Mucosa of rectum (tissue), 2 donors: ENCODE measurements around the gene NOL7.
A peak's percentile ranks its signal among the peaks of the same experiment; 100 is the strongest.

ENCODE experiments used
- H3K27ac ChIP-seq, 2 donors: one replicate each; pipeline ENCODE4 v1.7.0; 2013; ENCODE audit warnings: inconsistent platforms in 2 of 2, low read depth in 2 of 2, low read length in 2 of 2
- H3K27me3 ChIP-seq, 2 donors: one replicate each; pipeline ENCODE4 v1.7.0; 2013; ENCODE audit warnings: low read length in 2 of 2; ENCODE audit not compliant: control insufficient read depth in 2 of 2, insufficient read depth in 2 of 2
- H3K36me3 ChIP-seq, 2 donors: one replicate each; pipeline ENCODE4 v1.7.0; 2013; ENCODE audit warnings: low read length in 2 of 2; ENCODE audit not compliant: control insufficient read depth in 2 of 2, insufficient read depth in 2 of 2
- H3K4me1 ChIP-seq, 2 donors: one replicate each; pipeline ENCODE4 v1.7.0; 2013; ENCODE audit warnings: low read length in 2 of 2, mild to moderate bottlenecking in 1 of 2; ENCODE audit not compliant: control insufficient read depth in 2 of 2, insufficient read depth in 2 of 2
- H3K4me3 ChIP-seq, 2 donors: one replicate each; pipeline ENCODE4 v1.7.0; 2013; ENCODE audit warnings: low read length in 2 of 2
- H3K9ac ChIP-seq, 2 donors: one replicate each; pipeline ENCODE4 v1.7.0; 2013; ENCODE audit warnings: low read length in 2 of 2, low read depth in 1 of 2, mild to moderate bottlenecking in 1 of 2
- H3K9me3 ChIP-seq, 2 donors: one replicate each; pipeline ENCODE4 v1.7.0; 2013; ENCODE audit warnings: low read length in 2 of 2; ENCODE audit not compliant: control insufficient read depth in 2 of 2
- donor health status: healthy.
- donor health status: Normal muscosa, but diverticular disease.

NOL7 gene

GRCh38 chr6:13614926-13615791 lies at the start of gene NOL7:
Gene NOL7, plus strand, starts transcription at chr6:13615335. Its CDS starts 24 bp downstream, at chr6:13615359.
- Histone ChIP-seq H3K9me3 (no peaks in the 10 kb centered on the region), H3K36me3 (peaks cover 23 to 24% of the 10 kb centered on the region in 2 donors), H3K27ac (peak within 1 kb of the TSS; percentile 82 to 89), H3K4me1 (peaks cover 14 to 16% of the 10 kb centered on the region in 2 donors), H3K27me3 (no peaks in the 10 kb centered on the region), H3K4me3 (peak within 1 kb of the TSS; percentile 99), H3K9ac (peak within 1 kb of the TSS; percentile 85 to 94)

- H3K36me3 ChIP-seq, result no peaks in the 10 kb centered on the region
- no peak overlapping the region for H3K9ac ChIP-seq
- H3K27me3 ChIP-seq, result no peaks in the 10 kb centered on the region
- H3K4me3 ChIP-seq, result no peak overlapping the region
- H3K27ac ChIP-seq, result no peak overlapping the region
- H3K4me1 ChIP-seq, result no peaks in the 10 kb centered on the region
- H3K9me3 ChIP-seq, result no peaks in the 10 kb centered on the region
These were observed 49.2 kb upstream of the NOL7 start for GRCh38 chr6:13565921-13566320.

- no peaks in the 10 kb centered on the region for H3K9me3 ChIP-seq
- no peak overlapping the region for H3K4me3 ChIP-seq
- no peaks in the 10 kb centered on the region for H3K36me3 ChIP-seq
- H3K4me1 ChIP-seq, result no peaks in the 10 kb centered on the region
- no peaks in the 10 kb centered on the region for H3K27me3 ChIP-seq
- no peak overlapping the region for H3K27ac ChIP-seq
- H3K9ac ChIP-seq, result no peak overlapping the region
These were observed 48.6 kb upstream of the NOL7 start for GRCh38 chr6:13566500-13566899.

GRCh38 chr6:13568970-13569369 lies 46.2 kb upstream of the NOL7 start:
- no peaks in the 10 kb centered on the region for H3K9me3 ChIP-seq
- no peak overlapping the region for H3K9ac ChIP-seq
- peaks cover 7 to 8% of the 10 kb centered on the region in 2 donors for H3K4me1 ChIP-seq
- no peak overlapping the region for H3K4me3 ChIP-seq
- no peak overlapping the region for H3K27ac ChIP-seq
- no peaks in the 10 kb centered on the region for H3K36me3 ChIP-seq
- H3K27me3 ChIP-seq, result no peaks in the 10 kb centered on the region

GRCh38 chr6:13572240-13572639 lies 42.9 kb upstream of the NOL7 start:
- no peaks in the 10 kb centered on the region for H3K9me3 ChIP-seq
- no peaks in the 10 kb centered on the region for H3K36me3 ChIP-seq
- H3K9ac ChIP-seq, result no peak overlapping the region
- no peak overlapping the region for H3K4me3 ChIP-seq
- H3K4me1 ChIP-seq, result peaks cover 10 to 15% of the 10 kb centered on the region in 2 donors
- H3K27me3 ChIP-seq, result no peaks in the 10 kb centered on the region
- H3K27ac ChIP-seq, result no peak overlapping the region

- Histone ChIP-seq H3K4me3 (peak overlapping the region; percentile 81 to 91), H3K27ac (peak overlapping the region; percentile 99 to 100)
These were observed 42.0 kb upstream of the NOL7 start for GRCh38 chr6:13572951-13573654.

GRCh38 chr6:13573669-13574110 lies 41.4 kb upstream of the NOL7 start:
- H3K4me1 ChIP-seq, result peaks cover 10 to 15% of the 10 kb centered on the region in 2 donors
- H3K9me3 ChIP-seq, result no peaks in the 10 kb centered on the region
- H3K27me3 ChIP-seq, result no peaks in the 10 kb centered on the region
- peak overlapping the region; percentile 99 to 100 for H3K27ac ChIP-seq
- peak overlapping the region; percentile 81 to 91 for H3K4me3 ChIP-seq
- no peaks in the 10 kb centered on the region for H3K36me3 ChIP-seq
- peak overlapping the region; percentile 90 to 99 for H3K9ac ChIP-seq

More at GRCh38 chr6:13572951-13573654, 42.0 kb upstream of the NOL7 start:
- Histone ChIP-seq H3K9ac (peak overlapping the region; percentile 90 to 99), H3K27me3 (no peaks in the 10 kb centered on the region), H3K4me1 (peaks cover 10 to 15% of the 10 kb centered on the region in 2 donors), H3K9me3 (no peaks in the 10 kb centered on the region), H3K36me3 (no peaks in the 10 kb centered on the region)

GRCh38 chr6:13574149-13574570 lies 41.0 kb upstream of the NOL7 start:
- no peaks in the 10 kb centered on the region for H3K36me3 ChIP-seq
- H3K4me1 ChIP-seq, result peaks cover 10 to 15% of the 10 kb centered on the region in 2 donors
- peak overlapping the region; percentile 81 to 91 for H3K4me3 ChIP-seq
- no peaks in the 10 kb centered on the region for H3K27me3 ChIP-seq
- no peaks in the 10 kb centered on the region for H3K9me3 ChIP-seq
- peak overlapping the region; percentile 97 to 99 for H3K9ac ChIP-seq
- H3K27ac ChIP-seq, result peak overlapping the region; percentile 99 to 100

GRCh38 chr6:13574571-13575376 lies 40.4 kb upstream of the NOL7 start, which contains the start of gene SIRT5:
Gene SIRT5, plus strand, starts transcription at chr6:13574601. Its CDS starts 9,510 bp downstream, at chr6:13584111.
- Histone ChIP-seq H3K4me1 (peaks cover 10 to 15% of the 10 kb centered on the region in 2 donors), H3K27me3 (no peaks in the 10 kb centered on the region), H3K27ac (peak within 1 kb of the TSS; percentile 99 to 100), H3K9ac (peak within 1 kb of the TSS; percentile 97 to 99), H3K36me3 (peaks cover 0 to 1% of the 10 kb centered on the region in 2 donors), H3K4me3 (peak within 1 kb of the TSS; percentile 81 to 91), H3K9me3 (no peaks in the 10 kb centered on the region)
